ENCODE results near the gene NKX3-2.

- TF ChIP-seq CTCF (conservative IDR thresholded peaks at IDR 0.05 in 1 of 2, IDR thresholded peaks at IDR 0.05 in 1 of 2; ENCODE audit: extremely low read depth in 1 of 2, insufficient read depth in 1 of 2, low read depth in 1 of 2, low read length in 2 of 2): no peak
- TF ChIP-seq EZH2 (IDR thresholded peaks at IDR 0.05; ENCODE audit: borderline replicate concordance, low read length): no peak
Observed at GRCh38 chr4:13493793-13494192, 50.5 kb downstream of the NKX3-2 start.

Data from mammary epithelial cell (primary cell).